DOHH2 (cell line): ENCODE measurements around the gene CAMTA1.

Experiments
- EZH2phosphoT487 ChIP-seq: fragments of 200-600 bp; sonication (generic); IDR thresholded peaks from 2 replicates; pipeline ENCODE4 v1.6.1; 2017; ENCODE audit warnings: borderline replicate concordance, mild to moderate bottlenecking, antibody characterized with exemption, low read length, moderate library complexity, mixed read lengths
- TF ChIP-seq, protein P1 (sequence below): fragments of 200-600 bp; sonication (generic); IDR thresholded peaks from one replicate; pipeline ENCODE4 v1.5.1; 2014; ENCODE audit warnings: antibody characterized with exemption, mild to moderate bottlenecking, low read depth, low read length; ENCODE audit not compliant: poor library complexity, severe bottlenecking

DNA sequence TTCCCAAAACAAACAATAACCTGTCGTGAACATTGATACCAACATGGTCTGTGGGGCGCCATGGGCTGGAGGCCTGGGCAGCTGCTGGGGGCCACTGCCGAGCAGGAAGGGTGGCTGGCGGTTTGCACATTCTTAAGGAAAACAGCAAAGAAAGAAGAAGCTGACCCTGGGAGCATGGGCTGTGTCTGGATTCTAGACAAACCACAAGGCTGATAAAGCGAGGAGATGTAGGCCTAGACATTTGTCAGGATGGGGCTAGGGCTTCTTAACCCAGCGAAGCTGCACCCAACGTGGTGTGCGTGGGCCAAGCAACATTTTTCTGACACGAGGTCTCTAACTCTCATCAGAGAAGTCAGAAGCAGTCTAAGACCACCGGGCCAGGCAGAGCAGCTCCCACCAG, 663.7 kb downstream of the CAMTA1 start:
- TF ChIP-seq, protein P1, sequence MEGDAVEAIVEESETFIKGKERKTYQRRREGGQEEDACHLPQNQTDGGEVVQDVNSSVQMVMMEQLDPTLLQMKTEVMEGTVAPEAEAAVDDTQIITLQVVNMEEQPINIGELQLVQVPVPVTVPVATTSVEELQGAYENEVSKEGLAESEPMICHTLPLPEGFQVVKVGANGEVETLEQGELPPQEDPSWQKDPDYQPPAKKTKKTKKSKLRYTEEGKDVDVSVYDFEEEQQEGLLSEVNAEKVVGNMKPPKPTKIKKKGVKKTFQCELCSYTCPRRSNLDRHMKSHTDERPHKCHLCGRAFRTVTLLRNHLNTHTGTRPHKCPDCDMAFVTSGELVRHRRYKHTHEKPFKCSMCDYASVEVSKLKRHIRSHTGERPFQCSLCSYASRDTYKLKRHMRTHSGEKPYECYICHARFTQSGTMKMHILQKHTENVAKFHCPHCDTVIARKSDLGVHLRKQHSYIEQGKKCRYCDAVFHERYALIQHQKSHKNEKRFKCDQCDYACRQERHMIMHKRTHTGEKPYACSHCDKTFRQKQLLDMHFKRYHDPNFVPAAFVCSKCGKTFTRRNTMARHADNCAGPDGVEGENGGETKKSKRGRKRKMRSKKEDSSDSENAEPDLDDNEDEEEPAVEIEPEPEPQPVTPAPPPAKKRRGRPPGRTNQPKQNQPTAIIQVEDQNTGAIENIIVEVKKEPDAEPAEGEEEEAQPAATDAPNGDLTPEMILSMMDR = no peak
- no peak for TF ChIP-seq EZH2phosphoT487
